Activated CD4-positive, CD25-positive, alpha-beta regulatory T cell (primary cell): ENCODE results near the gene EEF1AKMT2.
"Not testable (repeated sequence)": the region's sequence is repeated elsewhere in the genome, so short reads cannot be mapped to it uniquely, and the experiment has no call there.

Source experiments
- DNase-seq, 4 experiments: peaks; one replicate each; lab custom pipeline; 2025; lab: John Stamatoyannopoulos, UW

EEF1AKMT2 gene

GRCh38 chr10:124755581-124755980 is 36.1 kb downstream of the EEF1AKMT2 start:
- DNase-seq = no peak

- no peak for DNase-seq
These were observed 37.5 kb downstream of the EEF1AKMT2 start for GRCh38 chr10:124754227-124754626.

- DNase-seq = no peak
These were observed 42.6 kb downstream of the EEF1AKMT2 start for GRCh38 chr10:124748953-124749645.

GRCh38 chr10:124748166-124748565 is 43.5 kb downstream of the EEF1AKMT2 start:
- DNase-seq = no peak

- no peak for DNase-seq
These were observed 43.9 kb downstream of the EEF1AKMT2 start for GRCh38 chr10:124747745-124748144.

GRCh38 chr10:124746992-124747391 is 44.7 kb downstream of the EEF1AKMT2 start:
- DNase-seq = no peak

GRCh38 chr10:124746447-124746846 is 45.2 kb downstream of the EEF1AKMT2 start:
- not testable (repeated sequence) for DNase-seq

GRCh38 chr10:124745673-124746072 is 46.0 kb downstream of the EEF1AKMT2 start:
- no peak for DNase-seq

GRCh38 chr10:124745252-124745651 is 46.4 kb downstream of the EEF1AKMT2 start:
- no peak for DNase-seq

- peak; percentile 47 to 76 (median 68) for DNase-seq
These were observed 47.3 kb downstream of the EEF1AKMT2 start, which contains the start of gene FAM53B for GRCh38 chr10:124744102-124745050. TSS of gene FAM53B (minus strand) at chr10:124744378. CDS start at chr10:124706713, 37,665 bp downstream.

GRCh38 chr10:124743191-124744101 is 48.2 kb downstream of the EEF1AKMT2 start:
- DNase-seq = peak in 1 of 4 experiments; percentile 25

- no peak for DNase-seq
These were observed 49.1 kb downstream of the EEF1AKMT2 start for GRCh38 chr10:124742413-124743190.

GRCh38 chr10:124741922-124742412 is 49.7 kb downstream of the EEF1AKMT2 start:
- DNase-seq = peak in 2 of 4 experiments; percentile 16 to 23

GRCh38 chr10:124741281-124741921 is 50.3 kb downstream of the EEF1AKMT2 start:
- DNase-seq = peak; percentile 60 to 66 (median 62)

GRCh38 chr10:124740369-124741280 is 51.1 kb downstream of the EEF1AKMT2 start:
- DNase-seq = no peak

- no peak for DNase-seq
These were observed 51.7 kb downstream of the EEF1AKMT2 start for GRCh38 chr10:124739986-124740368.

- DNase-seq = no peak
These were observed 52.4 kb downstream of the EEF1AKMT2 start for GRCh38 chr10:124739119-124739921.

- no peak for DNase-seq
These were observed 53.2 kb downstream of the EEF1AKMT2 start for GRCh38 chr10:124738441-124738840.
